Right lobe of liver (tissue), 4 donors: ENCODE measurements around the gene SIK3.

Experiments
- CTCF ChIP-seq, 4 donors: fragments of 200-600 bp in 3 of 4; fragments of 450-650 bp in 1 of 4; IDR thresholded peaks; one replicate each; pipeline versions ENCODE4 v1.5.1 to v1.8.0; 2016 to 2022; ENCODE audit warnings: antibody characterized with exemption in 4 of 4, mild to moderate bottlenecking in 2 of 4
- POLR2A ChIP-seq: fragments of 450-650 bp; IDR thresholded peaks from one replicate; pipeline ENCODE4 v1.6.1; 2017; ENCODE audit warnings: antibody characterized with exemption, mild to moderate bottlenecking
- donor health status: DM: no; HTN: no; CAD: no.
- donor health status: DM: no; HTN: no; CAD: no.
- donor health status: DM: no; HTN: yes; CAD: no.

DNA sequence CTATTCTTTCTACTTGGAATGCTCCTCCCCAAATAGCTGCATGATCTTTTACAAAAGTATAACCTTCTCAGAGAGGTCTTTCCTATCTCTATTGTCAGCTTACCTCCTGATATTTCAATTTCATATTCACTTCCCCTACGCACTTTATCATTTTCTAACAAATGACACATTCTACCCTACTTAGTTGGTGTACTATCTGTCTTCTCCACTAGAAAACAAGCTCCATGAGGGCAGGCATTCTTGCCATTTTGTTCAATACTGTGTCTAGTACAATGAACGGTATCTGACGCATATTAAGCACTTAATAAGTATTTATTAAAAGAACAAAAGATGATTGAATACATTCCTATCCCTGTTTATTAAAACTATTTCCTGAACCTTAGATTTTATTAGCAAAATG lies 164.3 kb downstream of the SIK3 start:
- TF ChIP-seq CTCF (IDR thresholded peaks at IDR 0.05) (no peak), POLR2A (no peak)
